H1 (cell line): ENCODE results near the gene PIF1. TPM values are rescaled to one million over a fixed set of nuclear protein-coding genes. Genes with fewer than 3 reads are reported as not detected.

Experiments used
- CTCF ChIA-PET: fragments of 300-600 bp; sonication (Branson Sonifier 250); formaldehyde crosslinking; loops from one replicate; lab custom pipeline; 2021; ENCODE audit not compliant: partially characterized antibody; lab: Charles Lee
- POLR2A ChIA-PET: fragments of 300-600 bp; sonication (Branson Sonifier 250); formaldehyde crosslinking; loops from one replicate; lab custom pipeline; 2021; ENCODE audit warnings: inconsistent platforms; ENCODE audit not compliant: partially characterized antibody; lab: Charles Lee
- DNase-seq, 2 experiments: peaks; one replicate each; pipeline versions ENCODE4 v3.0.0 to v3.0.0-alpha.2; 2010 to 2022; ENCODE audit warnings: low spot score in 2 of 2, low read depth in 1 of 2, mixed read lengths in 1 of 2
- FAIRE-seq: peaks from 2 replicates; lab custom pipeline; 2011; peaks lifted over from hg19 to GRCh38; lab: Jason Lieb, UNC
- H2AFZ ChIP-seq: 2 replicates; pipeline ENCODE4 v1.8.1; 2012; ENCODE audit warnings: low read length, inconsistent platforms
- H2AK5ac ChIP-seq: 2 replicates; pipeline ENCODE4 v1.6.1; 2013; ENCODE audit warnings: low read depth, low read length
- H2BK120ac ChIP-seq: replicated peaks from 2 replicates; pipeline ENCODE3; 2013; ENCODE audit warnings: low read depth, low read length, inconsistent platforms
- H2BK12ac ChIP-seq: 2 replicates; pipeline ENCODE4 v1.6.1; 2013; ENCODE audit warnings: low read depth, low read length
- H2BK15ac ChIP-seq: 2 replicates; pipeline ENCODE4 v1.6.1; 2013; ENCODE audit warnings: low read length
- H2BK20ac ChIP-seq: 2 replicates; pipeline ENCODE4 v1.6.1; 2013; ENCODE audit warnings: low read length
- H2BK5ac ChIP-seq: 2 replicates; pipeline ENCODE4 v1.6.1; 2013; ENCODE audit warnings: low read depth, low read length
- H3K14ac ChIP-seq: 2 replicates; pipeline ENCODE4 v1.6.1; 2013; ENCODE audit warnings: inconsistent platforms; ENCODE audit not compliant: insufficient read length
- H3K18ac ChIP-seq: 2 replicates; pipeline ENCODE4 v1.6.1; 2013; ENCODE audit warnings: low read length; ENCODE audit errors: extremely low read depth
- H3K23ac ChIP-seq: 2 replicates; pipeline ENCODE4 v1.6.1; 2013; ENCODE audit warnings: inconsistent platforms; ENCODE audit not compliant: insufficient read length
- H3K23me2 ChIP-seq: 2 replicates; pipeline ENCODE4 v1.6.1; 2013; ENCODE audit warnings: low read depth, low read length
- H3K27ac ChIP-seq: 2 replicates; pipeline ENCODE4 v1.6.1; 2011; ENCODE audit warnings: low read depth, low read length, inconsistent platforms
- H3K27me3 ChIP-seq, 4 experiments: replicated peaks in 1 of 4; 1 replicate in 1 of 4; 2 replicates in 3 of 4; pipeline versions ENCODE4 v1.6.1 to v1.8.1; 2011 to 2013; ENCODE audit warnings: low read length in 3 of 4, mild to moderate bottlenecking in 3 of 4, inconsistent platforms in 2 of 4, mixed read lengths in 2 of 4, moderate library complexity in 1 of 4; ENCODE audit not compliant: control insufficient read depth in 3 of 4, insufficient read depth in 3 of 4; ENCODE audit errors: extremely low read depth in 1 of 4
- H3K36me3 ChIP-seq, 4 experiments: 2 replicates each; pipeline versions ENCODE4 v1.6.1 to v1.8.1; 2011 to 2013; ENCODE audit warnings: mild to moderate bottlenecking in 4 of 4, low read length in 3 of 4, moderate library complexity in 2 of 4, control low read depth in 1 of 4, inconsistent platforms in 1 of 4; ENCODE audit not compliant: insufficient read depth in 4 of 4, control insufficient read depth in 2 of 4
- H3K4ac ChIP-seq: replicated peaks from 2 replicates; pipeline ENCODE3; 2013; ENCODE audit warnings: low read length, low read depth, mixed read lengths, inconsistent platforms; ENCODE audit not compliant: insufficient read length
- H3K4me1 ChIP-seq, 4 experiments: replicated peaks in 1 of 4; 1 replicate in 1 of 4; 2 replicates in 3 of 4; pipeline versions ENCODE4 v1.6.1 to v1.8.1; 2011 to 2013; ENCODE audit warnings: low read length in 3 of 4, inconsistent platforms in 2 of 4, mixed read lengths in 1 of 4; ENCODE audit not compliant: insufficient read depth in 4 of 4, control insufficient read depth in 3 of 4
- H3K4me2 ChIP-seq, 2 experiments: 2 replicates each; pipeline versions ENCODE4 v1.6.1 to v1.8.1; 2011 to 2013; ENCODE audit warnings: low read depth in 2 of 2, low read length in 2 of 2, control low read depth in 1 of 2, inconsistent platforms in 1 of 2, mild to moderate bottlenecking in 1 of 2; ENCODE audit not compliant: insufficient read depth in 1 of 2
- H3K4me3 ChIP-seq, 4 experiments: fragments of 200-600, 300-600 bp in 1 of 4; sonication (generic), shearing (Covaris generic), sonication (Bioruptor Twin) in 1 of 4; 2 replicates each; pipeline versions ENCODE4 v1.5.1 to v1.8.1; 2011 to 2016; ENCODE audit warnings: low read length in 4 of 4, low read depth in 3 of 4, control low read depth in 2 of 4, inconsistent platforms in 2 of 4, mild to moderate bottlenecking in 2 of 4, mixed read lengths in 1 of 4, moderate library complexity in 1 of 4; ENCODE audit not compliant: insufficient read depth in 2 of 4; ENCODE audit errors: extremely low read depth in 1 of 4
- H3K56ac ChIP-seq: replicated peaks from 2 replicates; pipeline ENCODE3; 2013; ENCODE audit warnings: low read depth, mild to moderate bottlenecking, mixed read lengths, low read length, inconsistent platforms; ENCODE audit not compliant: insufficient read length
- H3K79me1 ChIP-seq: 2 replicates; pipeline ENCODE4 v1.6.1; 2013; ENCODE audit warnings: low read depth, low read length, control low read depth
- H3K79me2 ChIP-seq, 2 experiments: 2 replicates each; pipeline versions ENCODE4 v1.6.1 to v1.8.1; 2012 to 2013; ENCODE audit warnings: low read length in 2 of 2, mild to moderate bottlenecking in 2 of 2, inconsistent platforms in 1 of 2; ENCODE audit not compliant: insufficient read depth in 2 of 2, control insufficient read depth in 1 of 2
- H3K9ac ChIP-seq, 4 experiments: replicated peaks in 1 of 4; 1 replicate in 1 of 4; 2 replicates in 3 of 4; pipeline versions ENCODE4 v1.6.1 to v1.8.1; 2011 to 2013; ENCODE audit warnings: low read depth in 3 of 4, low read length in 3 of 4, control low read depth in 2 of 4, mild to moderate bottlenecking in 2 of 4, moderate library complexity in 2 of 4, inconsistent platforms in 1 of 4; ENCODE audit errors: extremely low read depth in 1 of 4
- H3K9me3 ChIP-seq, 2 experiments: 2 replicates each; pipeline versions ENCODE4 v1.6.1 to v1.8.1; 2012 to 2013; ENCODE audit warnings: mild to moderate bottlenecking in 2 of 2, moderate library complexity in 2 of 2, control low read depth in 1 of 2, inconsistent platforms in 1 of 2, low read depth in 1 of 2, low read length in 1 of 2, mixed read lengths in 1 of 2; ENCODE audit not compliant: insufficient read depth in 2 of 2
- H4K20me1 ChIP-seq, 2 experiments: replicated peaks in 1 of 2; 2 replicates each; pipeline versions ENCODE3 to v1.8.1; 2011 to 2013; ENCODE audit warnings: inconsistent platforms in 2 of 2, low read length in 2 of 2, mild to moderate bottlenecking in 1 of 2; ENCODE audit not compliant: insufficient read depth in 2 of 2, control insufficient read depth in 1 of 2
- H4K5ac ChIP-seq: 2 replicates; pipeline ENCODE4 v1.6.1; 2013; ENCODE audit warnings: low read length, low read depth, mixed read lengths, inconsistent platforms; ENCODE audit not compliant: insufficient read length
- H4K8ac ChIP-seq: 2 replicates; pipeline ENCODE4 v1.8.0; 2013; ENCODE audit warnings: mild to moderate bottlenecking, moderate library complexity, low read length, inconsistent platforms; ENCODE audit not compliant: insufficient read depth; ENCODE audit errors: extremely low read depth
- H4K91ac ChIP-seq: replicated peaks from 2 replicates; pipeline ENCODE3; 2013; ENCODE audit warnings: low read length, mixed read lengths, inconsistent platforms; ENCODE audit not compliant: insufficient read length
- CHD2 ChIP-seq: IDR thresholded peaks from 2 replicates; pipeline ENCODE4 v1.6.1; 2012; ENCODE audit warnings: low read length, improper control_type of control experiment
- NRF1 ChIP-seq: IDR thresholded peaks from 2 replicates; pipeline ENCODE4 v1.6.1; 2011; ENCODE audit warnings: mild to moderate bottlenecking, low read depth, low read length, improper control_type of control experiment
- SIN3A ChIP-seq, 2 experiments: IDR thresholded peaks in 1 of 2; conservative IDR thresholded peaks in 1 of 2; 2 replicates each; pipeline ENCODE4 v1.6.1; 2011 to 2012; ENCODE audit warnings: low read length in 2 of 2, improper control_type of control experiment in 1 of 2, low read depth in 1 of 2, mild to moderate bottlenecking in 1 of 2
- TAF7 ChIP-seq: optimal IDR thresholded peaks from 2 replicates; pipeline ENCODE3; 2011; ENCODE audit warnings: low read depth, mild to moderate bottlenecking, inconsistent platforms, low read length, moderate library complexity, borderline replicate concordance
- TBP ChIP-seq: IDR thresholded peaks from 2 replicates; pipeline ENCODE4 v1.6.1; 2011; ENCODE audit warnings: low read depth, low read length, improper control_type of control experiment
- WGBS, 2 experiments: shearing (Covaris generic) in 1 of 2; methylation state at CpG; one replicate each; pipeline versions ENCODE4 v1.1.6 to v1.1.7; 2013 to 2015; ENCODE audit warnings: low lambda C conversion rate in 2 of 2, mixed read lengths in 2 of 2, inconsistent platforms in 1 of 2, low coverage in 1 of 2, missing lambda C conversion rate in 1 of 2; ENCODE audit not compliant: insufficient replicate concordance in 2 of 2, insufficient coverage in 1 of 2, insufficient read length in 1 of 2; ENCODE audit errors: extremely low coverage in 1 of 2, missing lambda C conversion rate in 1 of 2; 5-methylcytosine and 5-hydroxymethylcytosine counted together
- polyA plus RNA-seq, 7 experiments: library from polyadenylated mRNA; depleted of rRNA in 3 of 7; stranded (reverse) in 5 of 7; unstranded in 2 of 7; fragments of >200 nt in 5 of 7; fragments of 200-250 nt in 2 of 7; gene quantifications; 1 replicate in 5 of 7; 2 replicates in 1 of 7; 4 replicates in 1 of 7; pipeline versions ENCODE4 v1.2.1 to v1.2.3, GENCODE V29; 2011 to 2013; ENCODE audit warnings: missing spikeins in 2 of 7, mixed read lengths in 2 of 7
- total RNA-seq: library from RNA; stranded (reverse); fragmentation: NEBNext Ultra II Directional; extraction: Animal tissue kit (Norgen Biotek cat#: 25700); gene quantifications from 2 replicates; pipeline ENCODE4 v1.2.1, GENCODE V29; 2021

PIF1 gene
- total and polyA plus RNA-seq, 2 of the 8 experiments (the other 6 are each of a cell fraction or from before 2014, with no cell fraction given): 73.3 to 138 TPM

DNA sequence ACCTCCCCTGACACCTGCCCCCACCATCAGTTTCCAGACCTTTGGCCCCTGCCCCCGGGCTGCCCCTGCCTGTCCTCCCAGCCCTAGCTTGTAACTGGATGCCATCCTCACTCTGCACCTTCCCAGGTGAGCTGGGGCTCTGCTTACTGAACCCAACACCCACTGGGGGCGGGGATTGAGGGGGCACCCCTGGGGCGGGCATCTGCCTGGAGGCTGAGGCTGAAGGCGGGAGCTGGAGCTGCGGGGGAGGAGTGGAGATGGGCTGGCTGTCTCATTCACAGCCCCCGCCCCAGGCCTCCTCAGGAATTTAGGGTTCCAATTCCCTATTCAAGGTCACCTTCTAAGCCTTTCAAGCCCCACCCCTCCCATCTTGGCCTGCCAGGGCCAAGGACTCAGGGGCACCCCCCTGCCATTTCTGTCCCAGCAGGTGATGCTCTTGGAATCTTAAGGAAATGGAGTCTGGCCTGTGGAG, 17.7 kb downstream of the PIF1 start:
- peak overlapping the region; percentile 96; the same call in 1 of the 2 replicates for H2BK12ac ChIP-seq
- H4K20me1 ChIP-seq: no peaks in the 10 kb centered on the region
- peak overlapping the region; percentile 96 for H2BK120ac ChIP-seq
- H2BK20ac ChIP-seq: 0 out of 2 replicates have a peak overlapping the region, but pooled peaks have one; percentile 63
- no peaks in the 10 kb centered on the region for H3K79me1 ChIP-seq
- ChIA-PET CTCF (interaction anchor here (0.7 to 25.0 kb wide), 12 partner anchors 9 to 201 kb away, joined by 3 to 883 read pairs (median 10); no protein-coding TSS in a partner anchor), POLR2A (interaction anchor here (1.1 to 24.9 kb wide), 18 partner anchors 9 to 123 kb away, joined by 3 to 748 read pairs (median 20); partner anchors contain the start of genes PIF1, PLEKHO2 and RBPMS2)
- no peak overlapping the region for H2AFZ ChIP-seq
- 4% methylated on average over 6 of the region's 6 CpGs; no CpG with 5 or more reads in 1 of the 2 experiments for WGBS, 2 experiments
- H2BK15ac ChIP-seq: no peak overlapping the region
- H3K4me3 ChIP-seq: peak overlapping the region; percentile 4 to 53 (median 22); a peak in 6 of 8 replicates
- no peak for FAIRE-seq
- H3K23ac ChIP-seq: no peak overlapping the region
- H3K23me2 ChIP-seq: peaks cover 8% of the 10 kb centered on the region
- H3K4me2 ChIP-seq: peak overlapping the region; percentile 70 to 83
- no peaks in the 10 kb centered on the region; a peak in 1 of 4 replicates for H3K79me2 ChIP-seq
- peak overlapping the region; percentile 95 for H3K27ac ChIP-seq
- peak overlapping the region; percentile 98 for H2AK5ac ChIP-seq
- no peaks in the 10 kb centered on the region for H3K9me3 ChIP-seq
- H2BK5ac ChIP-seq: peak overlapping the region; percentile 94
- H4K91ac ChIP-seq: peak overlapping the region; percentile 100
- no peaks in the 10 kb centered on the region for H3K36me3 ChIP-seq
- peak overlapping the region; percentile 82 for H3K4ac ChIP-seq
- peaks cover 20 to 56% (median 41%) of the 10 kb centered on the region in 4 experiments for H3K4me1 ChIP-seq
- DNase-seq: peak; percentile 95 to 96
- peak overlapping the region; percentile 90; the same call in 1 of the 2 replicates for H4K8ac ChIP-seq
- H3K27me3 ChIP-seq: no peaks in the 10 kb centered on the region
- H4K5ac ChIP-seq: peak overlapping the region; percentile 97
- no peak overlapping the region for H3K14ac ChIP-seq
- H3K18ac ChIP-seq: peak overlapping the region; percentile 99
- H3K56ac ChIP-seq: peak overlapping the region; percentile 98
- H3K9ac ChIP-seq: peak overlapping the region in 3 of 4 experiments; percentile 69 to 74 (median 70); a peak in 5 of 7 replicates
- TF ChIP-seq NRF1 (no peak), TAF7 (no peak), SIN3A (conservative IDR thresholded peaks at IDR 0.05 in 1 of 2, IDR thresholded peaks at IDR 0.05 in 1 of 2; ENCODE audit: low read depth in 1 of 2, low read length in 2 of 2) (no peak), TBP (peak; percentile 36; the same call in 1 of the 2 replicates), CHD2 (no peak; the same call in 1 of the 2 replicates)
